ENCODE data around the gene RIPOR3. TPM values are rescaled to one million over a fixed set of nuclear protein-coding genes. Genes with fewer than 3 reads are reported as not detected.
A peak's percentile ranks its signal among the peaks of the same experiment; 100 is the strongest.

The RIPOR3 gene
- total RNA-seq, 2 donors from 2014 or later, result 0.46 to 1.4 TPM

GRCh38 chr20:50649590-50649989, 41.8 kb downstream of the RIPOR3 start:
- Histone ChIP-seq H3K4me3 (ENCODE audit: low read length) (no peak overlapping the region), H3K27ac (ENCODE audit: low read depth, low read length) (no peak overlapping the region), H3K9me3 (ENCODE audit: control insufficient read depth, low read length) (peaks cover 12% of the 10 kb centered on the region), H3K27me3 (ENCODE audit: control insufficient read depth, insufficient read depth, low read length, poor library complexity, severe bottlenecking) (no peaks in the 10 kb centered on the region), H3K36me3 (ENCODE audit: control insufficient read depth, insufficient read depth, low read length) (no peaks in the 10 kb centered on the region), H3K4me1 (ENCODE audit: control insufficient read depth, insufficient read depth, low read length) (peaks cover 3% of the 10 kb centered on the region), H3K9ac (ENCODE audit: extremely low read depth, low read length, poor library complexity, severe bottlenecking) (no peak overlapping the region)
- peaks cover 11% of the 10 kb centered on the region for H3K4me1 Mint-ChIP-seq
- no peak overlapping the region for H3K4me3 Mint-ChIP-seq
- WGBS, 2 experiments (ENCODE audit: insufficient coverage in 1 of 2, insufficient read length in 1 of 2), result 84 to 89% methylated on average over 4 to 5 of the region's 5 CpGs
- H3K27me3 Mint-ChIP-seq (ENCODE audit: insufficient read depth), result no peaks in the 10 kb centered on the region
- no peak overlapping the region for H3K27ac Mint-ChIP-seq
- TF ChIP-seq CTCF (conservative IDR thresholded peaks at IDR 0.05), result no peak
- peaks cover 22% of the 10 kb centered on the region for H3K9me3 Mint-ChIP-seq
- H3K36me3 Mint-ChIP-seq (ENCODE audit: low read depth), result no peaks in the 10 kb centered on the region
- DNase-seq, result no peak

- Histone ChIP-seq H3K9me3 (ENCODE audit: control insufficient read depth, low read length) (peaks cover 12% of the 10 kb centered on the region), H3K27ac (ENCODE audit: low read depth, low read length) (no peak overlapping the region), H3K4me3 (ENCODE audit: low read length) (no peak overlapping the region), H3K27me3 (ENCODE audit: control insufficient read depth, insufficient read depth, low read length, poor library complexity, severe bottlenecking) (no peaks in the 10 kb centered on the region), H3K36me3 (ENCODE audit: control insufficient read depth, insufficient read depth, low read length) (no peaks in the 10 kb centered on the region), H3K4me1 (ENCODE audit: control insufficient read depth, insufficient read depth, low read length) (peaks cover 3% of the 10 kb centered on the region), H3K9ac (ENCODE audit: extremely low read depth, low read length, poor library complexity, severe bottlenecking) (no peak overlapping the region)
- WGBS, 2 experiments (ENCODE audit: insufficient coverage in 1 of 2, insufficient read length in 1 of 2), result 92 to 93% methylated on average over 6 of the region's 6 CpGs
- no peaks in the 10 kb centered on the region for H3K27me3 Mint-ChIP-seq (ENCODE audit: insufficient read depth)
- TF ChIP-seq CTCF (conservative IDR thresholded peaks at IDR 0.05), result no peak
- peaks cover 22% of the 10 kb centered on the region for H3K9me3 Mint-ChIP-seq
- no peak overlapping the region for H3K4me3 Mint-ChIP-seq
- no peak for DNase-seq
- peaks cover 11% of the 10 kb centered on the region for H3K4me1 Mint-ChIP-seq
- H3K27ac Mint-ChIP-seq, result no peak overlapping the region
- H3K36me3 Mint-ChIP-seq (ENCODE audit: low read depth), result no peaks in the 10 kb centered on the region
Observed at GRCh38 chr20:50648651-50649050, 42.7 kb downstream of the RIPOR3 start.

- no peak overlapping the region for H3K27ac ChIP-seq (ENCODE audit: low read depth, low read length)
- peaks cover 12% of the 10 kb centered on the region for H3K9me3 ChIP-seq (ENCODE audit: control insufficient read depth, low read length)
- Mint-ChIP-seq H3K27me3 (ENCODE audit: insufficient read depth) (no peaks in the 10 kb centered on the region), H3K4me3 (no peak overlapping the region), H3K36me3 (ENCODE audit: low read depth) (no peaks in the 10 kb centered on the region), H3K27ac (no peak overlapping the region), H3K9me3 (peaks cover 22% of the 10 kb centered on the region), H3K4me1 (peaks cover 18% of the 10 kb centered on the region)
- TF ChIP-seq CTCF (conservative IDR thresholded peaks at IDR 0.05), result peak; percentile 67
- no peaks in the 10 kb centered on the region for H3K36me3 ChIP-seq (ENCODE audit: control insufficient read depth, insufficient read depth, low read length)
- WGBS, 2 experiments (ENCODE audit: insufficient coverage in 1 of 2, insufficient read length in 1 of 2), result 85 to 89% methylated on average over 1 of the region's 1 CpG
- peaks cover 3% of the 10 kb centered on the region for H3K4me1 ChIP-seq (ENCODE audit: control insufficient read depth, insufficient read depth, low read length)
- no peak overlapping the region for H3K9ac ChIP-seq (ENCODE audit: extremely low read depth, low read length, poor library complexity, severe bottlenecking)
- no peak overlapping the region for H3K4me3 ChIP-seq (ENCODE audit: low read length)
- no peak for DNase-seq
- H3K27me3 ChIP-seq (ENCODE audit: control insufficient read depth, insufficient read depth, low read length, poor library complexity, severe bottlenecking), result no peaks in the 10 kb centered on the region
Observed at GRCh38 chr20:50646483-50646996, 44.8 kb downstream of the RIPOR3 start.
